ENCODE results near the gene FRAS1. TPM values are rescaled to one million over a fixed set of nuclear protein-coding genes. Genes with fewer than 3 reads are reported as not detected.

FRAS1 gene
- total RNA-seq, 5 donors from 2014 or later (not counting 1 experiment from before 2014, with no cell fraction given) = 0.23 to 0.39 (median 0.32) TPM; not detected in 2

DNA sequence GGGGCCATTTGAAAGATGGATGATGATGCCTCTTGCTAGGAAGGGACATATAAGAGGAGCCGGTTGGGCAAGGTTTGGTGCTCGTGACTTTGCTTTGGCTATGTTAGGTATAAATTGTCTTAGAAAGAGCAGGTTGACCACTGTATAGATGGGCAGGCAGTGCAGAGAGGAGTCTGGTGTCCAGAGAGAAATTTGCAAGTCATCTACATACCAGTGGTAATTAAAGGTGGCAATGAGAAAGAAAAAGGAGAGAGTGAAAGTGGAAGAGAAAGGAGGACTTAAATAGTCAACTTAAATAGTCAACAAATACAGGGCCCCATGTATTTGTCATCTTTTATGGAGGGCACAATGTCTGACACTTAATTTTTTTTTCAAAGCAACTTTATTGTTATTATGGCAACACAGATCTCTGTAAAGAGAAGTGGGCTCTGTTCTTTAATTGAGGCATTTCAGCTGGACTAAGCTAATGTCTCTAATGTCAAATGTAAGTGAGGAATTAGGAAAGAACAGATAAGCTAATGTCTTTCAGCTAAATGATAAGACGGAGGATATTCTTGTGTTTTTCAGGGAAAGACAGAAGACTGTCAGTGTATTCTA is 419.1 kb downstream of the FRAS1 start:
- Mint-ChIP-seq H3K36me3 (no peaks in the 10 kb centered on the region), H3K4me3 (no peak overlapping the region), H3K9me3 (no peaks in the 10 kb centered on the region), H3K27me3 (peaks cover 0 to 3% of the 10 kb centered on the region in 2 donors), H3K4me1 (no peaks in the 10 kb centered on the region), H3K27ac (no peak overlapping the region)
- Histone ChIP-seq H3K9me3 (no peaks in the 10 kb centered on the region), H3K36me3 (ENCODE audit: control insufficient read depth in 2 of 2, extremely low read depth in 1 of 2, insufficient read depth in 1 of 2, low read length in 1 of 2) (no peaks in the 10 kb centered on the region), H3K27ac (ENCODE audit: low read length) (no peak overlapping the region), H3K4me1 (ENCODE audit: control insufficient read depth in 1 of 2, extremely low read depth in 1 of 2, insufficient read depth in 2 of 2, low read length in 2 of 2) (no peaks in the 10 kb centered on the region), H3K4me3 (ENCODE audit: control insufficient read depth in 1 of 2, extremely low read depth in 1 of 2, low read length in 1 of 2) (no peak overlapping the region), H3K27me3 (replicated peaks in 1 of 2; ENCODE audit: control insufficient read depth in 2 of 2, extremely low read depth in 1 of 2, insufficient read depth in 2 of 2, low read length in 1 of 2) (peaks cover 0 to 2% of the 10 kb centered on the region in 2 experiments)
- POLR2A ChIA-PET = no interaction called here
- WGBS (ENCODE audit: insufficient coverage) = 100% methylated on average over 2 of the region's 3 CpGs
- no peak for ATAC-seq (replicated peaks in 1 of 4)
- DNase-seq = no peak
- CTCF ChIA-PET = no interaction called here

DNA sequence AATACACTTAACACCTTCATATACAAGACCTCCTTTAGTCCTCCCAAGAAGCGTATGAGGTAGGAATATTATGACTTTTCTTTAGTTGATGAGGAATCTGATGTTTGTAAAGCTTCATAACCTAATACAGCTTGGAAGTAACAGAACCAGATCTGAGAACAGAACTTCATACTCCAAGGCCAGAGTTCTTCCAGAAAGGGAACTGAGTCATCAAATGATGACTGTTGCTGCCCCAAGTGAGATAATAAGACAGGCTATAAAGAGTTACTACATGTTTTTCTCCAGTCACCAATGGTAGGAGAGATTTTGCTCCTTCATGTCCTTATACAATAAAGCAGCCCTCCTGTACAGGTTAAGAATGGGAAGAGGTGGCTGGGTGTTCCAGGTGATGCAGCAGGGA is 420.2 kb downstream of the FRAS1 start:
- WGBS (ENCODE audit: insufficient coverage) = no CpG with 5 or more reads among the region's 1 CpG
- H3K27me3 Mint-ChIP-seq = peaks cover 0 to 3% of the 10 kb centered on the region in 2 donors
- CTCF ChIA-PET = no interaction called here

DNA sequence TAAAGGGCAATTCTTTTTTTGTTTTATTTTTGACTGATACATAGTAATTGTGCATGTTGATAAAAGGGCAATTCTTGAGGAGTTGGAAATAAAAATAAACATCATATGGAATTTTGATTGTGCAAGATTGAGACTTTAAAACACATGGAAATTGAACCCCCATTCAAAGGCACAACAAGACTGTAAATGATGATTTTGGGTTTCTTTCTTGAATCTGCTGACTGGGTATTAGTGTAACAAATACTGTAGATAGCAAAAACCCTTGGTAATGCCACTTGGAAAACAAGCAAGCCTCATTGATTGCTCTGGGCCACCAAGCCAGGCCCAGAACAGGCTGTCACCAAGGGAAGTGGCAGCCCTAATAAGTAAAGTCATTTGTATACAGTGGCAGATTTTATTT is 421.4 kb downstream of the FRAS1 start:
- CTCF ChIA-PET = interaction anchor here in 1 of 2 donors (0.7 kb wide), 1 partner anchor 1725 kb away, joined by 3 read pairs; no protein-coding TSS in a partner anchor
- no peaks in the 10 kb centered on the region for H3K9me3 Mint-ChIP-seq
- H3K4me3 Mint-ChIP-seq = no peak overlapping the region
- no peak overlapping the region for H3K27ac Mint-ChIP-seq
- H3K36me3 Mint-ChIP-seq = no peaks in the 10 kb centered on the region
- H3K27me3 ChIP-seq (replicated peaks in 1 of 2; ENCODE audit: control insufficient read depth in 2 of 2, extremely low read depth in 1 of 2, insufficient read depth in 2 of 2, low read length in 1 of 2) = peaks cover 0 to 2% of the 10 kb centered on the region in 2 experiments
- H3K36me3 ChIP-seq (ENCODE audit: control insufficient read depth in 2 of 2, extremely low read depth in 1 of 2, insufficient read depth in 1 of 2, low read length in 1 of 2) = no peaks in the 10 kb centered on the region
- POLR2A ChIA-PET = no interaction called here
- no peak overlapping the region for H3K27ac ChIP-seq (ENCODE audit: low read length)
- no peaks in the 10 kb centered on the region for H3K9me3 ChIP-seq
- ATAC-seq (replicated peaks in 1 of 4) (no peak), DNase-seq (no peak)
- H3K27me3 Mint-ChIP-seq = peaks cover 3 to 6% of the 10 kb centered on the region in 2 donors
- H3K4me1 ChIP-seq (ENCODE audit: control insufficient read depth in 1 of 2, extremely low read depth in 1 of 2, insufficient read depth in 2 of 2, low read length in 2 of 2) = no peaks in the 10 kb centered on the region
- no peak overlapping the region for H3K4me3 ChIP-seq (ENCODE audit: control insufficient read depth in 1 of 2, extremely low read depth in 1 of 2, low read length in 1 of 2)
- H3K4me1 Mint-ChIP-seq = no peaks in the 10 kb centered on the region

More for the DNA sequence above, 420.2 kb downstream of the FRAS1 start:
- ATAC-seq (replicated peaks in 1 of 4) = no peak
- H3K27me3 ChIP-seq (replicated peaks in 1 of 2; ENCODE audit: control insufficient read depth in 2 of 2, extremely low read depth in 1 of 2, insufficient read depth in 2 of 2, low read length in 1 of 2) = peaks cover 0 to 2% of the 10 kb centered on the region in 2 experiments
- H3K36me3 ChIP-seq (ENCODE audit: control insufficient read depth in 2 of 2, extremely low read depth in 1 of 2, insufficient read depth in 1 of 2, low read length in 1 of 2) = no peaks in the 10 kb centered on the region
- H3K36me3 Mint-ChIP-seq = no peaks in the 10 kb centered on the region
- no peak overlapping the region for H3K27ac Mint-ChIP-seq
- H3K9me3 ChIP-seq = no peaks in the 10 kb centered on the region
- no peaks in the 10 kb centered on the region for H3K9me3 Mint-ChIP-seq
- no peaks in the 10 kb centered on the region for H3K4me1 ChIP-seq (ENCODE audit: control insufficient read depth in 1 of 2, extremely low read depth in 1 of 2, insufficient read depth in 2 of 2, low read length in 2 of 2)
- no peak overlapping the region for H3K4me3 Mint-ChIP-seq
- no peak overlapping the region for H3K27ac ChIP-seq (ENCODE audit: low read length)
- no peaks in the 10 kb centered on the region for H3K4me1 Mint-ChIP-seq
- H3K4me3 ChIP-seq (ENCODE audit: control insufficient read depth in 1 of 2, extremely low read depth in 1 of 2, low read length in 1 of 2) = no peak overlapping the region
- POLR2A ChIA-PET = no interaction called here
- DNase-seq = no peak

DNA sequence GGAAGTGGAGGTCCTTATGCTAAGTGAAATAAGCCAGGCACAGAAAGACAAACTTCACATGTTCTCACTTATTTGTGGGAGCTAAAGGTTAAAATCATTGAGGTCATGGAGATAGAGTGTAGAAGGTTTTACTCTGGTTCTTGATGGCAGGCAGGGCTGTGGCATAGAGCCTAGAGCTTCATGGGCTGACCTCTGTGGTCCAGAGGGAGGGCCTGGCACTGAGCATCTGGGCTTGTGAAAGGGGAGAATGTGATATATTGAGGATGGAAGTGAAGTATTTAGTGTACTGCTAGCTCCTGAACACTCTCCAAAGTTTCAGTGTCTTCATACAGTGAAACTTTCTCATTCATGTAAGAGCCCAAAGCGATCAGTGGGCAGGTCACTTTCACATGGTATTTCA is 423.2 kb downstream of the FRAS1 start:
- POLR2A ChIA-PET = no interaction called here
- 86% methylated on average over 1 of the region's 1 CpG for WGBS (ENCODE audit: insufficient coverage)

DNA sequence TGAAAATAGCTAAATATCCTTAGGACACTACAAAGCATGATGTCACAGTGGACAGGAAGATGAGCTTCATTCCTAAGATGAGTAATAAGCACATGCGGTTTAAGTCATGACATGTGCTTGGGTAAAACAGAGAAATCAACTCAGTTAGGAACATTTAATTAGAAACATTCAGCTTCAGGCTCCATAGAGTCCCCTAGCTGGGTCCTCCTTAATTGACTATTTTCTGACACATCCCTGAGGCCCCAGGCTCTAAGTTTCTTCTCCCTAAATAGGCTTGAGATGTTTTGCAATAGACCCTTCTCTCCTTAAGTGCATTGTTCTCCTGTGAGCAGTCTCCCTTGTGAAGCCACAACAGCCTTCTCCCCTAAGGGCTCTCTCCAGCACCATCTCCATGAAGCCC is 424.1 kb downstream of the FRAS1 start:
- no peaks in the 10 kb centered on the region for H3K4me1 ChIP-seq (ENCODE audit: control insufficient read depth in 1 of 2, extremely low read depth in 1 of 2, insufficient read depth in 2 of 2, low read length in 2 of 2)
- H3K27ac ChIP-seq (ENCODE audit: low read length) = no peak overlapping the region
- H3K27me3 ChIP-seq (replicated peaks in 1 of 2; ENCODE audit: control insufficient read depth in 2 of 2, extremely low read depth in 1 of 2, insufficient read depth in 2 of 2, low read length in 1 of 2) = peaks cover 0 to 2% of the 10 kb centered on the region in 2 experiments
- no peaks in the 10 kb centered on the region for H3K36me3 ChIP-seq (ENCODE audit: control insufficient read depth in 2 of 2, extremely low read depth in 1 of 2, insufficient read depth in 1 of 2, low read length in 1 of 2)
- no peak overlapping the region for H3K4me3 ChIP-seq (ENCODE audit: control insufficient read depth in 1 of 2, extremely low read depth in 1 of 2, low read length in 1 of 2)
- ChIA-PET POLR2A (interaction anchor here in 1 of 2 donors (0.7 kb wide), 1 partner anchor 567 kb away, joined by 3 read pairs; no protein-coding TSS in a partner anchor), CTCF (interaction anchor here in 1 of 2 donors (0.5 kb wide), 1 partner anchor 33 kb away, joined by 5 read pairs; no protein-coding TSS in a partner anchor)
- Mint-ChIP-seq H3K4me1 (no peaks in the 10 kb centered on the region), H3K36me3 (no peaks in the 10 kb centered on the region), H3K27ac (no peak overlapping the region), H3K9me3 (no peaks in the 10 kb centered on the region), H3K27me3 (peaks cover 3 to 13% of the 10 kb centered on the region in 2 donors), H3K4me3 (no peak overlapping the region)
- DNase-seq (no peak), ATAC-seq (replicated peaks in 1 of 4) (no peak)
- WGBS (ENCODE audit: insufficient coverage) = no CpG with 5 or more reads among the region's 1 CpG
- H3K9me3 ChIP-seq = no peaks in the 10 kb centered on the region

More for the DNA sequence above, 423.2 kb downstream of the FRAS1 start:
- CTCF ChIA-PET = no interaction called here
- Histone ChIP-seq H3K27me3 (replicated peaks in 1 of 2; ENCODE audit: control insufficient read depth in 2 of 2, extremely low read depth in 1 of 2, insufficient read depth in 2 of 2, low read length in 1 of 2) (peaks cover 0 to 2% of the 10 kb centered on the region in 2 experiments), H3K4me3 (ENCODE audit: control insufficient read depth in 1 of 2, extremely low read depth in 1 of 2, low read length in 1 of 2) (no peak overlapping the region), H3K27ac (ENCODE audit: low read length) (no peak overlapping the region), H3K4me1 (ENCODE audit: control insufficient read depth in 1 of 2, extremely low read depth in 1 of 2, insufficient read depth in 2 of 2, low read length in 2 of 2) (no peaks in the 10 kb centered on the region), H3K36me3 (ENCODE audit: control insufficient read depth in 2 of 2, extremely low read depth in 1 of 2, insufficient read depth in 1 of 2, low read length in 1 of 2) (no peaks in the 10 kb centered on the region), H3K9me3 (no peaks in the 10 kb centered on the region)
- Mint-ChIP-seq H3K27me3 (peaks cover 3 to 9% of the 10 kb centered on the region in 2 donors), H3K4me3 (no peak overlapping the region), H3K9me3 (no peaks in the 10 kb centered on the region), H3K4me1 (no peaks in the 10 kb centered on the region), H3K27ac (no peak overlapping the region), H3K36me3 (no peaks in the 10 kb centered on the region)
- ATAC-seq (replicated peaks in 1 of 4) (no peak), DNase-seq (no peak)

DNA sequence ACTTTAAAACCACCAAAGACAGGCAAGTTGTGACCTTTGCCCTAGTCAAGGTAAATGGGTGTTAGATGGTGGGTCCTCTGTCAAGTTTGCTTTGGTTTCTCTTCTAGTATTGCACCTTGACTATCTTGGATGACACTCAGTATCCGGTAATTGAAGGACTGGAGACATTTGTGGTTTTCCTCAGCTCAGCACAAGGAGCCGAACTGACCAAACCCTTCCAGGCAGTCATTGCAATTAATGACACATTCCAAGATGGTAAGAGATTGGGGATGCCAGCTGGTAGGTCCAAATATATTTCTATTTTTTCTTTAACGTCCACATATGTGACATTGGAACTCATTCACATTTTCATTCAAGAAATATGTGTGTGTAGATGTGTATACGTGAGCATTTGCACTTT is 425.2 kb downstream of the FRAS1 start:
- Mint-ChIP-seq H3K4me3 (no peak overlapping the region), H3K27me3 (peaks cover 8 to 13% of the 10 kb centered on the region in 2 donors), H3K36me3 (no peaks in the 10 kb centered on the region), H3K27ac (no peak overlapping the region), H3K9me3 (no peaks in the 10 kb centered on the region), H3K4me1 (no peaks in the 10 kb centered on the region)
- DNase-seq = no peak
- Histone ChIP-seq H3K27me3 (replicated peaks in 1 of 2; ENCODE audit: control insufficient read depth in 2 of 2, extremely low read depth in 1 of 2, insufficient read depth in 2 of 2, low read length in 1 of 2) (peaks cover 0 to 2% of the 10 kb centered on the region in 2 experiments), H3K36me3 (ENCODE audit: control insufficient read depth in 2 of 2, extremely low read depth in 1 of 2, insufficient read depth in 1 of 2, low read length in 1 of 2) (no peaks in the 10 kb centered on the region), H3K4me1 (ENCODE audit: control insufficient read depth in 1 of 2, extremely low read depth in 1 of 2, insufficient read depth in 2 of 2, low read length in 2 of 2) (no peaks in the 10 kb centered on the region), H3K4me3 (ENCODE audit: control insufficient read depth in 1 of 2, extremely low read depth in 1 of 2, low read length in 1 of 2) (no peak overlapping the region), H3K27ac (ENCODE audit: low read length) (no peak overlapping the region), H3K9me3 (no peaks in the 10 kb centered on the region)
- ATAC-seq (replicated peaks in 1 of 4) = no peak
- ChIA-PET CTCF (no interaction called here), POLR2A (no interaction called here)
- WGBS (ENCODE audit: insufficient coverage) = no CpG with 5 or more reads among the region's 4 CpGs

All from T-cell (primary cell).